HG03108 (cell line): ENCODE results near the gene DAZL.
"Not testable (repeated sequence)": the region's sequence is repeated elsewhere in the genome, so short reads cannot be mapped to it uniquely, and the experiment has no call there.

Experiments
- ATAC-seq: cut with Tn5 transposase; IDR thresholded peaks from one replicate; pipeline ENCODE4 v1.9.1; 2021; ENCODE audit warnings: moderate library complexity; ENCODE audit not compliant: unreplicated experiment

Gene DAZL

DNA sequence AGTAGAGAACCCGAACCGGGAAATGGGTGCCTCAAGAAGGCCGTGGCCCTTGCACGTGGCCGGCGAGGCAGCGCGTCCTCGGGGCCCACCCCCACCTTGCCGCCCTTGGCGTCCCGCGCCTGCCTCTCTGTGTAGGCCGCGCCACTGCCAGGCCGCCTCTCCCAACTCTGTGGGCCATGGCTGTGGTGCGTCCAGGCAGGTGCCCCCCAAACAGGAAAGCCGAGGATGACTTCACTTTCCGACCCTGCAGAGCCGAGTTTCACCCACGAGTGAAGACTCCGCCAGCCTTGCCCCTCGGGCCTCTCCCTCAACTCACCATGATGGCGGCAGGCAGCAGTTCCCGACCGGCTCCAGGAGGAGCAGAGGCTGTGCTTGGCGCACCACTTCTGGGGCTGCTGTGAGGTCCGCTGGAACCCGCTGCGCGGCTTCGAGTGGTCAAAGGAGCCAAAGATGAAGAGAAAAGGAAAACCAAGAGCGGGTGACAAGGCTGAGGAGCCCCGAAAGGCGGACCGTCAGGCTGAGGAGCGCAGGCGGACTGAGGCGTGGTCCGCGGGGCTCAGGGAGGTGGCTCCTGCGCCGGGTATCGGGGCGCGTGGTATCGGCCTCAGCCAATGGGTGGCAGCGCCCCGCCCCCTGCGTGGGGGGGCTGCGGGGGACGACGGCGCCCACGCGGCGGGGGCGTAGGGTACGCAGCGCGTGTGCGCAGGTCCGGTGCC, at the start of gene DAZL:
DAZL (minus strand) TSS at position 537 of the 716 bp plus-strand sequence; CDS start at position 319, 218 bp downstream.
- ATAC-seq, result no peak

- ATAC-seq, result no peak
These were observed 49.8 kb upstream of the DAZL start for GRCh38 chr3:16654976-16655375.

DNA sequence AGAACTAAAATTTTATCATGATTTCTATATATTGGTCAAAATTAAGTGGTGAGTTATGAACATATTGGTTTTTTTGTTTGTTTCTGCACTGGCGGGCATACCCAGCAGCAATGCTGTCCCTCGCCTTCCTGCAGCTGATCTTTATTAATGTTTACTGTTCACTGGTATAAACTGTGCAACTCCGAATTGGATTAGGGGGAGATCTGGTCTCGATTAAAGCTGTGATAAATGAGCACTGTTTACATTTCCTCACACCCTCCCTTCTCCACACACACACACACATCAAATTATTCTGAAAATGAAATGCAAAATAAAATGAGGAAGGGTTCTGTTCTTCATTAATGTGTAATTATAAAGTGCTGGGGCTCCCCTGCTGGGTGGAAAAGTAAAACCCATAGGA, 48.5 kb upstream of the DAZL start:
- no peak for ATAC-seq

DNA sequence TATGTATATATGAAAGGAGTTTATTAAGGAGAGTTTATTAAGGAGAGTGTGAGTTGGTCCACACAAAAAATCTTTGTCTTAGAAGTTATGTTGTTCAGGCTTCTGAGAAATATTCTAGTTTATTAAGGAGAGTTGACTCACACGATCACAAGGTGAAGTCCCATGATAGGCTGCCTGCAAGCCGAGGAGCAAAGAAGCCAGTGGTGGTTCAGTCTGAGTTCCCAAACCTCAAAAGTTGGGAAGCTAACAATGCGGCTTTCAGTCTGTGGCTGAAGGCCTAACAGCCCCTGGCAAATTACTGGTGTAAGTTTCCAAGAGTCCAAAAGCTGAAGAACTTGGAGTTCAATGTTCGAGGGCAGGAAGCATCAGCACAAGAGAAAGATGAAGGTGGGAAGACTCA, 42.4 kb upstream of the DAZL start:
- no peak for ATAC-seq

GRCh38 chr3:16639806-16640205, 34.6 kb upstream of the DAZL start:
- ATAC-seq, result no peak

DNA sequence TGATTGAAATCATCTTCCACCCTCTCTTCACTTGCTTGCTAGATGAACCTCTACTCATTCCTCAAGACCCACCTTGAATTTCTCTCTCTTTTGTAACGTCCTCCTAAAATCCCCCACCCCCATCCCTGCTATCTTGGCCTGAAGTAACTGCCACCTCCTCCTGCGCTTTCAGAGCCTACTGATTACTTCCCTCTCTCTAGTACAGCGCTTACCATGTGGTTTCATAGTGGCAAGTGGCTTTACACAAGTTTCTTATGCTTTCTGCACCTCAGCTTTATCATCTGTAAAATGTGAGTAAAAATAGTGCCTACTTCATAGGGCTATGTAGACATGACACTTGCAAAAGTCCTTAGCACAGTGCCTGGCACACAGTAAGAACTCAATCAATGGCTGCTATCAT, 28.7 kb upstream of the DAZL start:
- ATAC-seq, result no peak

DNA sequence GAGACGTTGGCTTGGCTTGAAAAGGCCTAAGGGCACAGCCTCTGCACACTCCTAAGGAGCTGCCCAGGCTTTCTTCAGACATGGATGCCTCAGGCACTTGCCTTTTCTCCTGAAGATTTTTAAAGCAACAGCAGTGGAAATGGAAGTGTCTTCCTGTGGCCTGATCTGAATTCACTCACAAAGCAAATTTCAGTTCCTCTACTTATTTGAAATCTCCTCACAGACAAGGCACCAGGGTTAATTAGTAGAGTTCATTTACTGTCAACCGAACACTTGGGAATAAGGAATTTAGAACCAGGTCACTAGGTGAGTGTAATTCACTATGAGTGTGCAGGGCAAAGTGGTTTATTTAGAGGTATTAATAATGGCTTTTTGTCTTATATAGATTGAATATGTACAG, 27.2 kb upstream of the DAZL start:
- no peak for ATAC-seq

DNA sequence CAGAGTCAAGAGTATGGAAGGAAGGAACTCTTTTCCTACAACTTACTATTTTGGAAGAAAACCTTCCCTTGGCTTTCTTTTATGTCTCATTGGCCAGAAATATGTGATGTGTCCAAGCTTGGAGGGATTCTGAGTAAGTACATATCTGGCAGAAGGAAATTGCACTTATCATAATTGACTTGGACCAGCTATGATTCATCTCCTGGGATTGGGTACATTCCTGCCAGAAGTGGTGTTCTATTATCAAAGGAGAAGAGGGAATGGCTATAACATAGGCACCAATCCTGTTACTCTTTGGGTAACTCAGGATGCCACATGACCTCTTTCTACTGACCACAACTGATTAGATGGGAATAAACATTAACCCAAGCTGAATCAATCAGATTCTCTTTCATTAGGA, 13.5 kb upstream of the DAZL start:
- no peak for ATAC-seq

DNA sequence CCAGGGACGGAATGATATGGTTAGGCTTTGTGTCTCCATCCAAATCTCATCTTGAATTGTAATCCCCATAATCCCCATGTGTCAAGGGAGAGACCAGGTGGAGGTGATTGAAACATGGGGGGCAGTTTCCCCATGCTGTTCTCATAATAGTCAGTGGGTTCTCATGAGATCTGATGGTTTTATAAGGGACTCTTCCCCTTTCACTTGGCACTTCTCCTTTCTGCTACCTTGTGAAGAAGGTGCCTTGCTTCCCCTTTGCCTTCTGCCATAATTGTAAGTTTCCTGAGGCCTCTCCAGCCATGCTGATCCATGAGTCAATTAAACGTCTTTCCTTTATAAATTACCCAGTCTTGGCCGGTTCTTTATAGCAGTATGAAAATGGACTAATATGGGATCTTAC, 11.9 kb upstream of the DAZL start:
- not testable (repeated sequence) for ATAC-seq

GRCh38 chr3:16616083-16616482, 10.9 kb upstream of the DAZL start:
- ATAC-seq, result no peak

- no peak for ATAC-seq
These were observed 9.1 kb upstream of the DAZL start for GRCh38 chr3:16614033-16615031.

DNA sequence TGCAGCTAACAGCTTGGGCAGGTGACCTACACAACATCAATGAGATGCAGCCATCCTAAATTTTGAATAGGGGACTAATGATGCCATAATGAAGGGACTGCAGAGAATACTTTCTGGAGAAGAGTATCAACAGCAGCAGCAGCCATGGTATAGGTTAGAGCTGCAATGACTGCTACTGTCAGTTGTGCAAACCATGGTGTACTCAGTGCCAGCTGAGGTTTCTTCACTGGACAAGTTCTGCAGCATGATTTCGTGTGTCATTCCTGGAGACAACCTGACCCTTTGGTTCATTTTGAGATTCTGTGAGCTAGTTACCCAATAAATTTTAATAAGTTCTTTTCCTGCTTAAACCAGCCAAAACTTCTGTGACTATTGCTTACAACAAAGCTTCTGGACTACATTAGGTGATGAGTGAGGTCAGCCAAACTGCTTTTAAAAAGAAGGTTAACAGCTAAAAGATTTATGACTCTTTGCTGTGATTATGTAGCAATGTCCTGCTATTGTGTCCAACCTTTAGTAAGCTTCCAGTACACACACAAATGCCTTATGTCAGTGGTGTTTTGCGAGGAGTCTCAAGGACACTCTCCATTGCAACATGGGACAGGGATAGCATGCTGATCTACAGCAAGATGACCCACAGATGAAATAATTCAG, 4.8 kb upstream of the DAZL start:
- no peak for ATAC-seq

GRCh38 chr3:16608816-16609215, 3.6 kb upstream of the DAZL start:
- ATAC-seq, result no peak

DNA sequence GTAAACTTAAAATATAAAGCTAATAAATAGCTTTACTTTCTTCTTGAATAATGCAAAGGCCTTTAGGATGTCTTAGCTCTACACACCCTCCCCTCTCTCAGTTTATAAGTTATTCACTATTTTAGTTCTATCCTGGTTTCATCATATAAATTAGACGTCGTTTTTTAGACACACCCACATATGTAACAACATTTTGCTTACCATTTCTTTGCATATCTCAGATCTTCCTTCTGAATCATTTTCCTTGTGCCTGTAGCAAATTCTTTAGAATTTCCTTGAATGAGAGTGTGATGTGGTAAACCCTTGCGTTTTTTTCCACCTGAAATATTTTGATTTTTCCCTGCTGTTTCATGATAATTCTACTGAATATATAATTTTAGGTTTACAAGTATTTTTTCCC, 2.5 kb upstream of the DAZL start:
- no peak for ATAC-seq

DNA sequence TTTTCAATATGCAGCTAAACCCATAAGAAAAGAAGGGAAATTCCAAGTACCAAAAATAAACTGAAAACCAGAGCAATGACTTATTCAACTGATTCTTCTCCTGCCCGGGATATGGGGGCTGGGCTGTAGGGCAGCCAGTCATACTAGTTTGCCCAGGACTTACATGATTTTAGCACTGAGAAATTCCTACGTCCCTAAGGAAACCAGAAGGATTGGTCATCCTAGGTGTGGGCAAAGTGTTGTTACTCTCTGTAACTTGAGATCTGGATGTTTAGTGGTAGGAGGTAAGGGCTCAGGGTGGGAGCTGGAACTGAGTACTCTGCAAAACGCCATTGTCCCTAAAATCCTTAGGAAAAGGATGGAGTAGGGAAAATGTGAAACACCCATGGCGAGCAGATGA, 1.2 kb upstream of the DAZL start:
- no peak for ATAC-seq

GRCh38 chr3:16605966-16606365, 743 bp upstream of the DAZL start:
- ATAC-seq, result no peak

DNA sequence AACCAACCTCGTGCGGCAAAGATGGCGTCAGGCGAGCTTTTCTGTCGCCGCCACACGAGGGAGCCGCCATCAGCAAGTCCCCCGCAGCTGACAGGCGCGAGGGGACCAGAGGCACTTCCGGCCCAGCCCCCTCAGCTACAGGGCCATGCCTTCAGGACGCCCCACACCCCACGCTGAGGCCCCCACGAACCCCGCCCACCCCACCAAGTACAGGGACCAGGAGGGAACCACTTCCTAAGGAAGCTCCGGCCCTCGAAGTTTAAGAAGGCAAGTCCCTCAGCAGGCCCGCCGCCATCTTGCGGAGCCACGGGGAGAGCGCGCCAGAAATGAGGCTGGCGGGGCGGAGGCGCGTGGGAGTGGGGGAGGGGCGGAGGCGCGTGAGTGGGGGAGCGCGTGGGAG, 790 bp downstream of the DAZL start:
- no peak for ATAC-seq

DNA sequence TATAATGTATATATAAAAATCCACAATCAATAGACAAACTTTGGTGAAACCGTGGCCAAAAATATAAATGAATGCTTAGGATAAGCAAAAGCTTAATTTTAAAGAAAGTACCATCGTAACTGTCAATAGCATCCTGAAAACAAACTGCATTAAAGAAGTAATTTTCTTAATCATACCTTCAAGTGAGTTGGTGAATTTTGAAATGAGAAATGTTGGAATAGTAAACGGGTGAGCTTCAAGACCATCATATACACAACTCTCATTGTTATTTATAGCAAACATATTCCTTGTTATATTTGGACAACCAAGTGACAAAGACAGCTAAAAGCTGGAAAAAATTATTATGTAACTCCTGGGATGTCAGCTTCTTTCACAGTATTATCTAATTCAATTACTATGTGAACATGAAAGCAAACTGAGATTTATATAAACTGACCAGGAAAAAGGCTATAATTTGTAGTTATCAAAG, 3.7 kb downstream of the DAZL start:
- ATAC-seq, result no peak

DNA sequence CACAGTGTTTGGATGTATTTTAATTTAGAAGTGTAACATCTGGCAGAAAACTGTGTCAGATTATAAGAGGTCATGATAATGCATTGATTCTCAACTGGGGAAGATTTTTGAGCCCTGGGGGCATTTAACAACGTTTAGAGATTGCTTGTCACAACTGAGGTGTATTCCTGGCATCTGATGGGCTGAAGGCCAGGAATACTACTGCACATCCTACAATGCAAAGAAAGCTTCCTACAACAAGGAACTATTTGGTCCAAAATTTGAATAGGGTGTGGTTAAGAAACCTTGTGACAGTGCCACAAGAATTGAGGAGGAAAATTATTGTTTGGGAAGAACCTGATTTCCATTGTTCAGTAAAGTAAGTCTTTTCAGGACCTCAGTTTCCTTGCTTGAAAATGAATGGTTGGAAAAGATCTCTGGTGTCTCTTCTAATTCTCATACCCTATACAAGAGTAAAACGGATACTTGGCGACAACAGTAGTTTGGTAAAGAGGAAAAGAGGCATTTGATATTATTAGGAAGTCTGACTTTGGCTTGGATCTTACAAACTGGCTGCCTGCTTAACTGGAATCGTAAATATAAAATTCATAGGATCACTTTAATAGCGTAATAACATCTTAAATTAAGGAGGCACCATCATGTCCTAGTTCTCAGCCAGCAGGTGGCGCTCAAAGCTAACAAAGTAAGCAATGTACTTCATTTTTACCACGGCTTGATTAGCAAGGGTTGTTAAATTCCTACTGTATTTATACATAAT, 4.3 kb downstream of the DAZL start:
- no peak for ATAC-seq

GRCh38 chr3:16599694-16600093, 5.5 kb downstream of the DAZL start:
- no peak for ATAC-seq
